GM18505 (cell line): ENCODE results near the gene NECTIN3.

Experiments
- ATAC-seq: cut with Tn5 transposase; IDR thresholded peaks from one replicate; pipeline ENCODE4 v1.9.1; 2021; ENCODE audit not compliant: unreplicated experiment
- POLR2A ChIP-seq: IDR thresholded peaks from 4 replicates; pipeline ENCODE4 v1.6.1; 2011; ENCODE audit warnings: borderline replicate concordance; ENCODE audit not compliant: insufficient read depth, insufficient read length; ENCODE audit errors: extremely low read depth

NECTIN3 gene

GRCh38 chr3:111237946-111238345, 166.3 kb downstream of the NECTIN3 start:
- TF ChIP-seq POLR2A: no peak
- ATAC-seq: no peak

DNA sequence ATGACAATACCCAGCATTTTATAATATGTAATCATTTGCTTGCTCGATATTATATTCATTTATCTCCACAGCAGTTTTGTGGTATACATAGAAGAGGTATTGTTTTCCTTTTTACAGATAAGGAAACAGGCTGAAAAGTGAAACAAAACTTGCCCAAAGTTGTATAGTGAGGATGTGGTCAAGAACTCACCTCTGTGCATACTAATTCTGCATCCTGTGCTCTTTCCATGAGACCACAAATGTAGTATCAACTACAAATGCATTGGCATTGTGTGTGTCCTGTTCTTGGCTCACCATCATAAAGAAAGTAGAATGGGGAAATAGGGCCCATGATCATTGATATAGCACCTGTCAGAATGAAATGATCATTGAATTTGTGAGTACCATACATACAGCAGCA, 167.3 kb downstream of the NECTIN3 start:
- no peak for TF ChIP-seq POLR2A
- peak; percentile 99 for ATAC-seq

DNA sequence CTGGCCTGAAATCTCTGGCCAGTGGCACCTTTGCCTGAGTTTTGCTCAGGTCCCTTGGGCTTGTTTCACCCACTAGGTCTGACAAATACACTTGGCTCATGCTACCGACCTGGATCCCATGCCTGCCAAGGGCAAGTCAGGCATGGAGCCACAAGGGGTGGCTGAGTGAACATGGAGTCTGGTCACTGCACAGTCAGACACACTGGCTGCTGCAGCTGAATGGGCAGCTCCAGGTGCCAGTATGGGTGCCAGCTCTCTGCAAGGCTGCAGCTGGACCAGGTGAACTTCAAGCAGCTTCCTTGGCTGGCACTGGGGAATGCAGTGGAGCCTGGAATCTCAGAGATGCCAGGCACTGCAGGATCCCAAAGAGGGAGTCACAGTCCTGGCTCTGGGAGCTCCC, 170.3 kb downstream of the NECTIN3 start:
- ATAC-seq: no peak
- no peak for TF ChIP-seq POLR2A
